GM12891 (cell line): ENCODE results near the gene FOXB2.

Experiments used
- PAX5 ChIP-seq: IDR thresholded peaks from 2 replicates; pipeline ENCODE4 v1.6.1; 2011; ENCODE audit warnings: low read length, moderate library complexity, mild to moderate bottlenecking; ENCODE audit not compliant: insufficient read depth, severe bottlenecking
- POLR2A ChIP-seq: IDR thresholded peaks from 2 replicates; pipeline ENCODE4 v1.6.1; 2011; ENCODE audit warnings: low read depth, low read length, control low read depth
- POLR2AphosphoS5 ChIP-seq: IDR thresholded peaks from 2 replicates; pipeline ENCODE4 v1.6.1; 2011; ENCODE audit warnings: low read depth, low read length, control low read depth
- POU2F2 ChIP-seq: IDR thresholded peaks from 2 replicates; pipeline ENCODE4 v1.6.1; 2011; ENCODE audit warnings: low read depth, mild to moderate bottlenecking, control low read depth, low read length, moderate library complexity
- SPI1 ChIP-seq: IDR thresholded peaks from 2 replicates; pipeline ENCODE4 v1.6.1; 2011; ENCODE audit warnings: low read depth, low read length, control low read depth
- TAF1 ChIP-seq: IDR thresholded peaks from 2 replicates; pipeline ENCODE4 v1.6.1; 2011; ENCODE audit warnings: low read depth, low read length, control low read depth

DNA sequence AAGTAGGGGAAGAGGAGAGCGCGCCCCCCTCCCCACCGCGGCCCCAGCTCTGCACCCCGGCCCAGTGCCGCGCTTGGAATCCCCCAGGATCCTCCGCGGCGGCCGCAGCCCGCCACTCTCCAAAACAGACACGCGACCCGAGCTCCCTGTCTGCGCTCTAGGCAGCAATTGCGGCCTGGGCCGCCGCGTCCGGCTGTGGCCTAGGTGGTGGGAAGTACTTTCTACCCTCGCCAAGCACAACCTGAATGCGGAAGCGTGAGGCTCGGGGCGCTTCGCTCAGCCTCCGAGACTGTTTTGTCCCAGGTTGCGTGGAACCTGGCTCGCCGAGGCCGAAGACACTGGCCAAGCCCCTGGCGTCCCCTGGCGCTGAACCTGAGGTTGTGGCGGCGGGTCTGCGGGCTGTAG lies 3.3 kb upstream of the FOXB2 start:
- TF ChIP-seq POLR2AphosphoS5 (no peak), POLR2A (no peak), TAF1 (no peak), PAX5 (no peak), SPI1 (no peak), POU2F2 (no peak)
